DOHH2 (cell line): ENCODE data around the gene NUP93.

Experiments used
- H3F3A ChIP-seq: fragments of 200-600 bp; sonication (generic), shearing (Covaris generic); 2 replicates; pipeline ENCODE4 v1.6.0; 2016; ENCODE audit warnings: antibody characterized with exemption, mild to moderate bottlenecking; ENCODE audit not compliant: control insufficient read depth, insufficient read depth
- H3K27ac ChIP-seq: fragments of 200-600 bp; sonication (generic); 2 replicates; pipeline ENCODE4 v1.5.1; 2014; ENCODE audit warnings: low read depth, mild to moderate bottlenecking, low read length, moderate library complexity
- H3K27me3 ChIP-seq: fragments of 200-600 bp; sonication (generic); 2 replicates; pipeline ENCODE4 v1.6.1; 2014; ENCODE audit warnings: mild to moderate bottlenecking, low read length, mixed read lengths; ENCODE audit not compliant: control insufficient read depth
- H3K36me3 ChIP-seq: fragments of 200-600 bp; sonication (generic); 2 replicates; pipeline ENCODE4 v1.6.1; 2014; ENCODE audit warnings: mild to moderate bottlenecking, low read length, moderate library complexity, mixed read lengths; ENCODE audit not compliant: control insufficient read depth
- H3K4me1 ChIP-seq: fragments of 200-600 bp; sonication (generic); 2 replicates; pipeline ENCODE4 v1.6.1; 2014; ENCODE audit warnings: mild to moderate bottlenecking, low read length, mixed read lengths; ENCODE audit not compliant: control insufficient read depth
- H3K4me2 ChIP-seq: fragments of 200-600 bp; sonication (generic); 2 replicates; pipeline ENCODE4 v1.6.0; 2014; ENCODE audit warnings: mild to moderate bottlenecking, low read length, moderate library complexity
- H3K4me3 ChIP-seq: fragments of 200-600 bp; sonication (generic); 2 replicates; pipeline ENCODE4 v1.5.1; 2014; ENCODE audit warnings: mild to moderate bottlenecking, low read length, mixed read lengths
- H3K79me2 ChIP-seq: fragments of 200-600 bp; sonication (generic); 2 replicates; pipeline ENCODE4 v1.6.1; 2014; ENCODE audit warnings: mild to moderate bottlenecking, low read length, mixed read lengths; ENCODE audit not compliant: control insufficient read depth
- H3K9me2 ChIP-seq: fragments of 200-600 bp; sonication (generic); replicated peaks from 2 replicates; pipeline ENCODE4 v1.6.1; 2014; ENCODE audit warnings: mild to moderate bottlenecking, low read length, mixed read lengths; ENCODE audit not compliant: control insufficient read depth
- H3K9me3 ChIP-seq: fragments of 200-600 bp; sonication (generic); 2 replicates; pipeline ENCODE4 v1.6.1; 2014; ENCODE audit warnings: antibody characterized with exemption, low read length, mixed read lengths; ENCODE audit not compliant: control insufficient read depth, insufficient read depth
- H4K20me1 ChIP-seq: fragments of 200-600 bp; sonication (generic); 2 replicates; pipeline ENCODE4 v1.6.0; 2014; ENCODE audit warnings: low read depth, mild to moderate bottlenecking, antibody characterized with exemption, low read length, moderate library complexity; ENCODE audit not compliant: control insufficient read depth, insufficient read depth
- EZH2phosphoT487 ChIP-seq: fragments of 200-600 bp; sonication (generic); IDR thresholded peaks from 2 replicates; pipeline ENCODE4 v1.6.1; 2017; ENCODE audit warnings: borderline replicate concordance, mild to moderate bottlenecking, antibody characterized with exemption, low read length, moderate library complexity, mixed read lengths
- TF ChIP-seq, protein P1 (sequence below): fragments of 200-600 bp; sonication (generic); IDR thresholded peaks from one replicate; pipeline ENCODE4 v1.5.1; 2014; ENCODE audit warnings: antibody characterized with exemption, mild to moderate bottlenecking, low read depth, low read length; ENCODE audit not compliant: poor library complexity, severe bottlenecking

NUP93 gene

GRCh38 chr16:56747486-56748045, 17.6 kb downstream of the NUP93 start:
- no peaks in the 10 kb centered on the region for H3K4me1 ChIP-seq
- H3F3A ChIP-seq = no peaks in the 10 kb centered on the region
- TF ChIP-seq, protein P1, sequence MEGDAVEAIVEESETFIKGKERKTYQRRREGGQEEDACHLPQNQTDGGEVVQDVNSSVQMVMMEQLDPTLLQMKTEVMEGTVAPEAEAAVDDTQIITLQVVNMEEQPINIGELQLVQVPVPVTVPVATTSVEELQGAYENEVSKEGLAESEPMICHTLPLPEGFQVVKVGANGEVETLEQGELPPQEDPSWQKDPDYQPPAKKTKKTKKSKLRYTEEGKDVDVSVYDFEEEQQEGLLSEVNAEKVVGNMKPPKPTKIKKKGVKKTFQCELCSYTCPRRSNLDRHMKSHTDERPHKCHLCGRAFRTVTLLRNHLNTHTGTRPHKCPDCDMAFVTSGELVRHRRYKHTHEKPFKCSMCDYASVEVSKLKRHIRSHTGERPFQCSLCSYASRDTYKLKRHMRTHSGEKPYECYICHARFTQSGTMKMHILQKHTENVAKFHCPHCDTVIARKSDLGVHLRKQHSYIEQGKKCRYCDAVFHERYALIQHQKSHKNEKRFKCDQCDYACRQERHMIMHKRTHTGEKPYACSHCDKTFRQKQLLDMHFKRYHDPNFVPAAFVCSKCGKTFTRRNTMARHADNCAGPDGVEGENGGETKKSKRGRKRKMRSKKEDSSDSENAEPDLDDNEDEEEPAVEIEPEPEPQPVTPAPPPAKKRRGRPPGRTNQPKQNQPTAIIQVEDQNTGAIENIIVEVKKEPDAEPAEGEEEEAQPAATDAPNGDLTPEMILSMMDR = no peak
- no peak for TF ChIP-seq EZH2phosphoT487
- H3K9me3 ChIP-seq = no peaks in the 10 kb centered on the region
- no peak overlapping the region for H3K4me2 ChIP-seq
- H3K27me3 ChIP-seq = no peaks in the 10 kb centered on the region
- peaks cover 92% of the 10 kb centered on the region for H3K79me2 ChIP-seq
- no peaks in the 10 kb centered on the region for H4K20me1 ChIP-seq
- H3K27ac ChIP-seq = no peak overlapping the region
- peaks cover 40% of the 10 kb centered on the region for H3K36me3 ChIP-seq
- no peaks in the 10 kb centered on the region for H3K9me2 ChIP-seq
- H3K4me3 ChIP-seq = no peak overlapping the region

DNA sequence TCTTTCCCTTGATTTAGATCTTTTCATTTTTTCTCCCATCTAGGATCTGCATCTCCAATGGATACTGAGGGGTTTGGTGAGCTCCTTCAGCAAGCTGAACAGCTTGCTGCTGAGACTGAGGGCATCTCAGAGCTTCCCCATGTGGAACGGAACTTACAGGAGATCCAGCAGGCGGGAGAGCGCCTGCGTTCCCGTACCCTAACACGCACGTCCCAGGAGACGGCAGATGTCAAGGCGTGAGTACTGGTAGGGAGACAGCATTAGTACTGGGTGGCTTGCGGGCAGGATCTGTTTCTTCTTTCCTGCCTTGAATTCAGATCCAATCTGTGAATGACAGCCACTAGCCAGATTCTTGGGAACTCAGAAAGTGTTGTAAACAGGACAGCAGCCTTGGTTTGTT, 18.3 kb downstream of the NUP93 start:
- Histone ChIP-seq H3K4me2 (no peak overlapping the region), H3K27me3 (no peaks in the 10 kb centered on the region), H3K27ac (no peak overlapping the region), H3K9me3 (peaks cover under 1% of the 10 kb centered on the region), H3F3A (no peaks in the 10 kb centered on the region), H3K36me3 (peaks cover 46% of the 10 kb centered on the region), H4K20me1 (no peaks in the 10 kb centered on the region), H3K9me2 (no peaks in the 10 kb centered on the region), H3K79me2 (peaks cover 88% of the 10 kb centered on the region), H3K4me1 (no peaks in the 10 kb centered on the region), H3K4me3 (no peak overlapping the region)
- TF ChIP-seq, protein P1 = no peak
- no peak for TF ChIP-seq EZH2phosphoT487

GRCh38 chr16:56748826-56749225, 18.9 kb downstream of the NUP93 start:
- Histone ChIP-seq H3K79me2 (peaks cover 87% of the 10 kb centered on the region), H3K4me2 (no peak overlapping the region), H3K36me3 (peaks cover 52% of the 10 kb centered on the region), H3K9me2 (no peaks in the 10 kb centered on the region), H4K20me1 (no peaks in the 10 kb centered on the region), H3F3A (no peaks in the 10 kb centered on the region), H3K27me3 (no peaks in the 10 kb centered on the region), H3K4me1 (no peaks in the 10 kb centered on the region), H3K27ac (no peak overlapping the region), H3K9me3 (peaks cover 5% of the 10 kb centered on the region), H3K4me3 (no peak overlapping the region)
- no peak for TF ChIP-seq EZH2phosphoT487
- TF ChIP-seq, protein P1 = no peak
